Measurements from ENCODE around the gene TBCK.

DNA sequence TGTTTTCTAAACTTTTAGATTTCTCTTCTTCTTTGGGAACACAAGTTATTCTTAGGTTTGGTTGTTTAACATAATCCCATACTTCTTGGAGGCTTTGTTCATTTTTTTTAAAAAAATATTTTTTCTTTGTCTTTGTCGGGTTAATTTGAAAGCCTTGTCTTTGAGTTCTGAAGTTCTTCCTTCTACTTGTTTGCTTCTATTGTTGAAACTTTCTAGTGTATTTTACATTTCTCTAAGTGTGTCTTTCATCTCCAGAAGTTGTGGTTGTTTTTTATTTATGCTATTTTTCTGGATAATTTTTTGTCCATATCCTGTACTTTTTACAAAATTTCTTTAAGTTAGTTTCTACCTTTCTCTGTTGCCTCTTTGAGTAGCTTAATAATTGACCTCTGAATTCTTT is 304.6 kb downstream of the TBCK start:
- TF ChIP-seq CTCF (optimal IDR thresholded peaks at IDR 0.05 in 1 of 3, IDR thresholded peaks at IDR 0.05 in 1 of 3, conservative IDR thresholded peaks at IDR 0.05 in 1 of 3; ENCODE audit: extremely low read depth in 1 of 3, insufficient read depth in 2 of 3, low read length in 3 of 3) (no peak), EZH2 (IDR thresholded peaks at IDR 0.05; ENCODE audit: low read length) (no peak)
